ENCODE data around the gene TBL1X.

DNA sequence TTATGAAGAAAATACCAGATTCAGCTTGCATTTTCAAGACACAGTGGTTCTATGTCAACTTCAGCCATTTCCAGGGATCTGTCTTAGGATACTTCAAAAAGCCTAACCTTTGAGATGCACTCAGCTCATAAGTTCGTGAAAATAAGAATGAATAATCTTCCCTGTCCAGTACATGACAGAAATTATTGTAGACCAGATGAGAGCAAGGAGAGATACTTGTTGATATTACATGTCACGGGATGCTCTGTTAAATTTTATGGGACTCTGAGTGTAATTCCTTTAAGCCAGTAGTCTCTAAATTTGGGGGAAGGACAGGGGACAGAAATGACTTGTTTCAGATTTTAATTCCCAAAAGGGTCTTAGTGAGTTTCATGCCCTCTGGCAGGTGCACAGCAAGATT, 8.8 kb downstream of the TBL1X start:
- TF ChIP-seq POLR2A (IDR thresholded peaks at IDR 0.05) (no peak), CTCF (IDR thresholded peaks at IDR 0.05) (no peak)

All from stomach (tissue), 4 donors.